LNCaP clone FGC (cell line): ENCODE measurements around the gene CACNA1A.

ENCODE experiments used
- DNase-seq: peaks from one replicate; pipeline ENCODE4 v3.0.0-alpha.2; 2011; ENCODE audit warnings: low read depth
- H3K4me3 ChIP-seq: 2 replicates; pipeline ENCODE4 v1.5.1; 2011; ENCODE audit warnings: mild to moderate bottlenecking, low read depth, low read length, control low read depth
- CTCF ChIP-seq: IDR thresholded peaks from 2 replicates; pipeline ENCODE4 v1.5.1; 2012; ENCODE audit warnings: mild to moderate bottlenecking; ENCODE audit not compliant: control insufficient read depth, insufficient read depth; ENCODE audit errors: extremely low read depth

CACNA1A gene

GRCh38 chr19:13476071-13476470 lies 30.2 kb downstream of the CACNA1A start:
- no peak for TF ChIP-seq CTCF
- no peak for DNase-seq
- no peak overlapping the region for H3K4me3 ChIP-seq

- H3K4me3 ChIP-seq: no peak overlapping the region
- no peak for DNase-seq
- no peak for TF ChIP-seq CTCF
These were observed 31.2 kb downstream of the CACNA1A start for GRCh38 chr19:13475044-13475443.

- no peak for DNase-seq
- TF ChIP-seq CTCF: no peak
- H3K4me3 ChIP-seq: no peak overlapping the region
These were observed 39.6 kb downstream of the CACNA1A start for GRCh38 chr19:13466697-13467096.

GRCh38 chr19:13463296-13463695 lies 43.0 kb downstream of the CACNA1A start:
- no peak overlapping the region for H3K4me3 ChIP-seq
- TF ChIP-seq CTCF: no peak
- no peak for DNase-seq

GRCh38 chr19:13461536-13461935 lies 44.7 kb downstream of the CACNA1A start:
- TF ChIP-seq CTCF: no peak

GRCh38 chr19:13460045-13460444 lies 46.2 kb downstream of the CACNA1A start:
- TF ChIP-seq CTCF: no peak
- DNase-seq: no peak
- no peak overlapping the region for H3K4me3 ChIP-seq

More at GRCh38 chr19:13461536-13461935, 44.7 kb downstream of the CACNA1A start:
- no peak for DNase-seq
- no peak overlapping the region for H3K4me3 ChIP-seq

- no peak for DNase-seq
- no peak overlapping the region for H3K4me3 ChIP-seq
- TF ChIP-seq CTCF: no peak
These were observed 46.9 kb downstream of the CACNA1A start for GRCh38 chr19:13459351-13459750.
